ENCODE results near the gene STRN4. TPM values are rescaled to one million over a fixed set of nuclear protein-coding genes. Genes with fewer than 3 reads are reported as not detected.

STRN4 gene
- total RNA-seq, 2 experiments from 2014 or later: 68.0 to 115 TPM

DNA sequence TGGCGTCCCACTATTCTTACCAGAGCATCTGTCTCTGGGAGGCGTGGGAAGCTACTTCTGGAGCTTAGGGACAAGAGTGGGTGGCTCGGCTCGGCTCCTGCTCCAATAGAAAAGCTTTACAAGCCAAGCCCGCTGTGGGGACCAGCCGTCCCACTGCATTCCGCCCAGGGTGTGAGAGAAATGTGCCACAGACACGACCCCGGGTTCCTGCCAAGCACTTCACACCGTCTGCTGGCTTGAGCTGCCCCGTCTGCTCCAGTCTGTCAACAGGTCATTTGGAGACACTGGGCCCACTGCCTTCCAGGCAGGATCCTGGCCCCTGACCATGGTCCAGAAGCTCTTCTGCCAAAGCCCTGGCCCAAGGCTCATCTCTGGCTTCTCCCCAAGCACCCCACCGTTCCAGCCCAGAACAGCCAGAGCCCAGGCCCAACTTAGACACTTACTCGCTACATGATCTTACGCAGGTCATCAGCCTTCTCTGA, 6.9 kb downstream of the STRN4 start:
- H3K4me3 ChIP-seq (ENCODE audit: low read depth, low read length, poor library complexity, severe bottlenecking): no peak overlapping the region
- BruUV-seq (replicated peaks): no TSS peak
- no peaks in the 10 kb centered on the region for H3K9me3 ChIP-seq (ENCODE audit: low read length)
- no peak overlapping the region for H3K4me2 ChIP-seq (ENCODE audit: low read length)
- TF ChIP-seq, protein P1, sequence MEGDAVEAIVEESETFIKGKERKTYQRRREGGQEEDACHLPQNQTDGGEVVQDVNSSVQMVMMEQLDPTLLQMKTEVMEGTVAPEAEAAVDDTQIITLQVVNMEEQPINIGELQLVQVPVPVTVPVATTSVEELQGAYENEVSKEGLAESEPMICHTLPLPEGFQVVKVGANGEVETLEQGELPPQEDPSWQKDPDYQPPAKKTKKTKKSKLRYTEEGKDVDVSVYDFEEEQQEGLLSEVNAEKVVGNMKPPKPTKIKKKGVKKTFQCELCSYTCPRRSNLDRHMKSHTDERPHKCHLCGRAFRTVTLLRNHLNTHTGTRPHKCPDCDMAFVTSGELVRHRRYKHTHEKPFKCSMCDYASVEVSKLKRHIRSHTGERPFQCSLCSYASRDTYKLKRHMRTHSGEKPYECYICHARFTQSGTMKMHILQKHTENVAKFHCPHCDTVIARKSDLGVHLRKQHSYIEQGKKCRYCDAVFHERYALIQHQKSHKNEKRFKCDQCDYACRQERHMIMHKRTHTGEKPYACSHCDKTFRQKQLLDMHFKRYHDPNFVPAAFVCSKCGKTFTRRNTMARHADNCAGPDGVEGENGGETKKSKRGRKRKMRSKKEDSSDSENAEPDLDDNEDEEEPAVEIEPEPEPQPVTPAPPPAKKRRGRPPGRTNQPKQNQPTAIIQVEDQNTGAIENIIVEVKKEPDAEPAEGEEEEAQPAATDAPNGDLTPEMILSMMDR (conservative IDR thresholded peaks at IDR 0.05; ENCODE audit: low read length): no peak
- TF ChIP-seq EZH2phosphoT487 (IDR thresholded peaks at IDR 0.05; ENCODE audit: borderline replicate concordance, low read depth, low read length): no peak
- H3K27ac ChIP-seq (ENCODE audit: low read depth, low read length, poor library complexity, severe bottlenecking): no peak overlapping the region
- peaks cover 4% of the 10 kb centered on the region; the same call in 1 of the 2 replicates for H4K20me1 ChIP-seq (ENCODE audit: insufficient read depth, low read length)
- no peak for DNase-seq (ENCODE audit: low spot score)
- H3K4me1 ChIP-seq (ENCODE audit: insufficient read depth, low read length, poor library complexity, severe bottlenecking): peaks cover 12% of the 10 kb centered on the region
- POLR2A ChIA-PET: no interaction called here
- no peak overlapping the region for H2AFZ ChIP-seq (ENCODE audit: low read length)
- peaks cover 77% of the 10 kb centered on the region for H3K36me3 ChIP-seq (ENCODE audit: insufficient read depth, low read length)
- CTCF ChIA-PET (ENCODE audit: unreplicated experiment): no interaction called here
- peaks cover 51% of the 10 kb centered on the region for H3K79me2 ChIP-seq (ENCODE audit: insufficient read depth, low read depth, low read length)
- H3K9me2 ChIP-seq (ENCODE audit: insufficient read depth, low read length): no peaks in the 10 kb centered on the region
- intact Hi-C loops (cut with micrococcal nuclease; ENCODE audit: unreplicated experiment): no loop called here

DNA sequence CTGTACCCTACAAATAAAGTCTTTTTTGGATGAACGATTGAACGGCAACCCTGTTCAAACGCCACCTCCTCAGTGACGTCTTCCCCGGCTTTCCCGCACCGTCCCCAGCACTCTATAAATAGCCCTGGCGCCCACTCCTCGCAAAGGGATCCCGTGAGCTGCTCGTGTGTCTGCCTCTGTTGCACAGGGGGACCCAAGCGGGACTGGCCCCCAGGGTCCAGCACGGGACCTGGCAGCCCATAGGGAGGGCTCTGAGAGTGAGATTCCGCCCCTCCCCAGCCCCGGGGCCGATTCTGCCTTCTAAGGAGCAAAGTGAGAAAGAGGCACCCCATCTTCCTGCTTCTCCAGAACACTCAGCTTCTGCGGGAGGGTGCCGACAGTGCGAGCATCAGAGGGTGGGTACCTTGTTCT, 8.5 kb downstream of the STRN4 start:
- TF ChIP-seq, protein P1 (conservative IDR thresholded peaks at IDR 0.05; ENCODE audit: low read length): no peak
- no peak for TF ChIP-seq EZH2phosphoT487 (IDR thresholded peaks at IDR 0.05; ENCODE audit: borderline replicate concordance, low read depth, low read length)
- ChIA-PET CTCF (ENCODE audit: unreplicated experiment) (no interaction called here), POLR2A (no interaction called here)
- Histone ChIP-seq H2AFZ (ENCODE audit: low read length) (no peak overlapping the region), H3K9me2 (ENCODE audit: insufficient read depth, low read length) (no peaks in the 10 kb centered on the region), H3K4me2 (ENCODE audit: low read length) (no peak overlapping the region), H3K9me3 (ENCODE audit: low read length) (no peaks in the 10 kb centered on the region), H3K4me1 (ENCODE audit: insufficient read depth, low read length, poor library complexity, severe bottlenecking) (no peaks in the 10 kb centered on the region), H3K79me2 (ENCODE audit: insufficient read depth, low read depth, low read length) (peaks cover 35% of the 10 kb centered on the region), H3K27ac (ENCODE audit: low read depth, low read length, poor library complexity, severe bottlenecking) (no peak overlapping the region), H3K4me3 (ENCODE audit: low read depth, low read length, poor library complexity, severe bottlenecking) (no peak overlapping the region), H4K20me1 (ENCODE audit: insufficient read depth, low read length) (no peaks in the 10 kb centered on the region; the same call in 1 of the 2 replicates), H3K36me3 (ENCODE audit: insufficient read depth, low read length) (peaks cover 86% of the 10 kb centered on the region)
- no peak for DNase-seq (ENCODE audit: low spot score)
- intact Hi-C loops (cut with micrococcal nuclease; ENCODE audit: unreplicated experiment): no loop called here
- BruUV-seq (replicated peaks): no TSS peak

DNA sequence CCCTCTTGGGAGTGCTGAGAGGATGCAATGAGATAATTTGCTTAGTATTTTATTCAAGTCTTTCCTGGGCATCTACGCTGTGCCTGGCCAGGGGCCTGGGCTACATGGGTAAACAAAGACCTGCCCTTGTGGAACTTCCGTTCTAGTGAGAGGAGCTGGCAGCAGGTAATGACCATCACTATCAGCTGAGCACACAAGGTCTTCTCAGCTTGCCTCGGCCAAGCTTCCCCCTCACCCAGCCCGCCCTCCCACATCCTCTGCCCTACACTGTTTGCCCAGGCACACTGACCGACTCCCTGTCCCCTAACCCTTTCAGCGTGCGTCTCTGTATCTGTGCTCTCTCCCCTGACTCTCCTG, 9.0 kb downstream of the STRN4 start:
- Histone ChIP-seq H3K4me1 (ENCODE audit: insufficient read depth, low read length, poor library complexity, severe bottlenecking) (no peaks in the 10 kb centered on the region), H3K36me3 (ENCODE audit: insufficient read depth, low read length) (peaks cover 87% of the 10 kb centered on the region), H3K79me2 (ENCODE audit: insufficient read depth, low read depth, low read length) (peaks cover 30% of the 10 kb centered on the region), H3K4me3 (ENCODE audit: low read depth, low read length, poor library complexity, severe bottlenecking) (no peak overlapping the region), H3K9me2 (ENCODE audit: insufficient read depth, low read length) (no peaks in the 10 kb centered on the region), H3K9me3 (ENCODE audit: low read length) (no peaks in the 10 kb centered on the region), H2AFZ (ENCODE audit: low read length) (no peak overlapping the region), H3K4me2 (ENCODE audit: low read length) (no peak overlapping the region), H4K20me1 (ENCODE audit: insufficient read depth, low read length) (no peaks in the 10 kb centered on the region; the same call in 1 of the 2 replicates), H3K27ac (ENCODE audit: low read depth, low read length, poor library complexity, severe bottlenecking) (no peak overlapping the region)
- intact Hi-C loops (cut with micrococcal nuclease; ENCODE audit: unreplicated experiment): no loop called here
- POLR2A ChIA-PET: no interaction called here
- no peak for TF ChIP-seq EZH2phosphoT487 (IDR thresholded peaks at IDR 0.05; ENCODE audit: borderline replicate concordance, low read depth, low read length)
- TF ChIP-seq, protein P1 (conservative IDR thresholded peaks at IDR 0.05; ENCODE audit: low read length): no peak
- no peak for DNase-seq (ENCODE audit: low spot score)
- no TSS peak for BruUV-seq (replicated peaks)
- CTCF ChIA-PET (ENCODE audit: unreplicated experiment): no interaction called here

All from OCI-LY7 (cell line).